ENCODE measurements around the gene PLA2G4E. TPM values are rescaled to one million over a fixed set of nuclear protein-coding genes. Genes with fewer than 3 reads are reported as not detected.

Gene PLA2G4E
- total and polyA plus RNA-seq, 2 of the 13 experiments (the other 11 are each of a cell fraction or from before 2014, with no cell fraction given) = not detected

GRCh38 chr15:41994171-41994650 lies 26.6 kb downstream of the PLA2G4E start (continued):
- TF ChIP-seq, protein P1, sequence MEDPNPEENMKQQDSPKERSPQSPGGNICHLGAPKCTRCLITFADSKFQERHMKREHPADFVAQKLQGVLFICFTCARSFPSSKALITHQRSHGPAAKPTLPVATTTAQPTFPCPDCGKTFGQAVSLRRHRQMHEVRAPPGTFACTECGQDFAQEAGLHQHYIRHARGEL (CRISPR knock-in tag; IDR thresholded peaks at IDR 0.05) = no peak

DNA sequence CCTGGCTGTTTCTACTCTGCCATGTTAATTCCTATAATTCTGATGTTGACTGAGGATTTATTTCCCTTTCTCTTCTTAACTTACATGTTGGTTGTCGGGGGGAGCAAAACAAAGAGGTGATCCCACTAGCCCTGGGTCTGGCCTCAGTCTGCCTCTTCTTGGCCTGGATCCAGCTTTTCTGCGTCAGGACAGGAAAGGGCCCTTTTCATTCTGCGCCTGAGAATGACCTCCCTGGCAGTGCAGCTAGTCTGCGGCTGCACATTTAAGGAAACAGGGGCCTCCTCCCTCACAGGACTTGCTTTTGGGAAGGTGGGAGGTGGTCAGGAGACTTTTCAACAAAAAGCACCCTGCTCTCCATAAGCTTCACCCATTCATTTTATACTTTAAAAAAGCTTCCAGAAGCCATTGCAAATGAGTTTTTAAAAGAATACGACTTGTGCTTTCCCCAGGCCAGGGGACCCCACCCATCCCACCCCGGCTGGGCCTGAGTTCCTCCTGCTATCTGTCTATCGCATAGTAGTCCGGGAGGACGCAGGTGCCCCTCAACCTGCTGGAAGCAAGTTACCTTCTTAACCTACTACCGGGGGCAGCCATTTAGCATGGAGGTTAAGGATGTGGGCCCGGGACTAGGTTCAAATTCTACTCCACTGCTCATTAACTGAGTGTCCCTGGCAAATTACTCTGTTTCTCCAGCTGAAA lies 27.2 kb downstream of the PLA2G4E start:
- ATAC-seq (no peak), FAIRE-seq (no peak), DNase-seq (ENCODE audit: low spot score) (no peak)
- peaks cover 17% of the 10 kb centered on the region for H3K4me1 ChIP-seq (ENCODE audit: insufficient read depth, low read length)
- in situ Hi-C loops (cut with HindIII; ENCODE audit: extremely low pct_ligation_motif_present, low pct_unique_long_range_greater_than_20kb) (no loop called here), intact Hi-C loops (cut with micrococcal nuclease; ENCODE audit: unreplicated experiment) (no loop called here)
- no peak overlapping the region for H3K4me2 ChIP-seq (ENCODE audit: low read depth, low read length)
- ChIA-PET POLR2A (no interaction called here), CTCF (ENCODE audit: low intra/inter-chr PET ratio, low total read pairs) (no interaction called here)
- 53% methylated on average over 10 of the region's 11 CpGs for WGBS (ENCODE audit: low lambda C conversion rate)
- H3K9me3 ChIP-seq (ENCODE audit: low read length) = no peaks in the 10 kb centered on the region
- H3K4me3 ChIP-seq (replicated peaks in 1 of 3; ENCODE audit: insufficient read depth in 1 of 3, low read depth in 2 of 3, low read length in 3 of 3) = no peak overlapping the region
- H3K36me3 ChIP-seq (replicated peaks in 1 of 2; ENCODE audit: control insufficient read depth in 1 of 2, insufficient read depth in 2 of 2, low read length in 2 of 2) = no peaks in the 10 kb centered on the region
- H4K20me1 ChIP-seq (ENCODE audit: insufficient read depth, low read length) = no peaks in the 10 kb centered on the region
- no peaks in the 10 kb centered on the region for H3K79me2 ChIP-seq (ENCODE audit: insufficient read depth, low read length)
- H3K9ac ChIP-seq (ENCODE audit: insufficient read depth, low read depth, low read length) = no peak overlapping the region
- no peak overlapping the region for H3K27ac ChIP-seq (ENCODE audit: extremely low read length, insufficient read depth, low read length)
- BruUV-seq (replicated peaks) = no TSS peak
- H2AFZ ChIP-seq (ENCODE audit: low read length) = no peak overlapping the region
- peaks cover 7 to 46% of the 10 kb centered on the region in 2 experiments; a peak in 3 of 5 replicates for H3K27me3 ChIP-seq (ENCODE audit: control insufficient read depth in 1 of 2, insufficient read depth in 2 of 2, low read length in 2 of 2)
- no peak for TF ChIP-seq AHDC1 (CRISPR knock-in tag; IDR thresholded peaks at IDR 0.05; ENCODE audit: borderline replicate concordance)
- TF ChIP-seq PTBP1 (IDR thresholded peaks at IDR 0.05; ENCODE audit: low read depth, low read length, poor library complexity, severe bottlenecking) = no peak
- TF ChIP-seq ZMYM2 (CRISPR knock-in tag; IDR thresholded peaks at IDR 0.05) = no peak
- no peak for TF ChIP-seq ATF7 (IDR thresholded peaks at IDR 0.05)
- TF ChIP-seq ATF7 (CRISPR knock-in tag; IDR thresholded peaks at IDR 0.05) = no peak
- TF ChIP-seq NR0B2 (CRISPR knock-in tag; IDR thresholded peaks at IDR 0.05) = no peak
- no peak for TF ChIP-seq ZFP1 (CRISPR knock-in tag; IDR thresholded peaks at IDR 0.05)
- TF ChIP-seq STAT6 (CRISPR knock-in tag; IDR thresholded peaks at IDR 0.05; ENCODE audit: borderline replicate concordance) = no peak
- no peak for TF ChIP-seq ZNF879 (CRISPR knock-in tag; IDR thresholded peaks at IDR 0.05)
- TF ChIP-seq, protein P2, sequence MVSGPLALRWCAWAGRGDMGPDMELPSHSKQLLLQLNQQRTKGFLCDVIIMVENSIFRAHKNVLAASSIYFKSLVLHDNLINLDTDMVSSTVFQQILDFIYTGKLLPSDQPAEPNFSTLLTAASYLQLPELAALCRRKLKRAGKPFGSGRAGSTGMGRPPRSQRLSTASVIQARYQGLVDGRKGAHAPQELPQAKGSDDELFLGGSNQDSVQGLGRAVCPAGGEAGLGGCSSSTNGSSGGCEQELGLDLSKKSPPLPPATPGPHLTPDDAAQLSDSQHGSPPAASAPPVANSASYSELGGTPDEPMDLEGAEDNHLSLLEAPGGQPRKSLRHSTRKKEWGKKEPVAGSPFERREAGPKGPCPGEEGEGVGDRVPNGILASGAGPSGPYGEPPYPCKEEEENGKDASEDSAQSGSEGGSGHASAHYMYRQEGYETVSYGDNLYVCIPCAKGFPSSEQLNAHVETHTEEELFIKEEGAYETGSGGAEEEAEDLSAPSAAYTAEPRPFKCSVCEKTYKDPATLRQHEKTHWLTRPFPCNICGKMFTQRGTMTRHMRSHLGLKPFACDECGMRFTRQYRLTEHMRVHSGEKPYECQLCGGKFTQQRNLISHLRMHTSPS (CRISPR knock-in tag; IDR thresholded peaks at IDR 0.05; ENCODE audit: low read depth) = no peak

Measured in HepG2 (cell line).